ENCODE results near the gene RUNX2.

DNA sequence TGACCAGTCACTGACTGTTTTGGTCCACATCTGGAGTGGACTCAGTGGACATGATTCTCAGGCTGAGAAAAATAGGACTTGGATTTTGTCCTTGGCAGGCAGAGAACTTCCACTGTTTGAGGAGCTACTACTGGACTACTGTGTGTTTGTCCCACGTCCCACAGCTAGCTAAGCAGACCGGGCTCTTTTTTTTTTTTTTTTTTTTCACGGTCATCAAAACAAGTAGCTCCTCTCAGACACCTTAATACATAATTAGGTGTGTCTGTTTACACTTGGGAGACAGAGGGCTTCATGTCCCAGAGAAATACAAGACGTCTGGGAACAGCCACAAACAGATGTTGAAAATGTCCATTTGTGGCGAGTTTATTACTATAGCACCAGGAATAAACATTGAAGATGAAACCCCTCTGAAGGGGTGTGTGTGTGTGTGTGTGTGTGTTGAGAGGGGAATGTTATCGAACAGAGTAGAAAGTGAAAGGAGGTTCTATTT lies 204.6 kb downstream of the RUNX2 start:
- no peak for TF ChIP-seq POLR2A (IDR thresholded peaks at IDR 0.05; ENCODE audit: low read length)
- TF ChIP-seq GATA1 (IDR thresholded peaks at IDR 0.05; ENCODE audit: low read depth, low read length) = no peak

Measured in erythroblast (primary cell).